Measurements from ENCODE around the gene CPNE4.

DNA sequence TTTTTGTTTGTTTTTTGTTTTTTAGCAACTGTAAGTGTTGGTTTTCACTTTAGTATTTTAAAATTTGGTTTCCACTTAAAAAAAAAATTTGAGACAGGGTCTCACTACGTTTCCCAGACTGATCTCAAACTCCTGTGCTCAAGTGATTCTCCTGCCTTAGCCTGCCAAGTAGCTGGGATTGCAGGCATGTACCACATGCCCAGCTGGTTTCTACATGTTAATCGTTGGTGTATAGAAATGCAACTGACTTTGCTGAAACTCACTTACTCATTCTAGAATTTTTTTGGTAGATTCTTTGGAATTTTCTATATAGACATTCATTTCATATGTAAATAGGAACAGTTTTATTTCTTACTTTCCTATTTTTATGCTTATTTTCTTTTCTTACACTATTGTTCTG, 287.3 kb downstream of the CPNE4 start:
- TF ChIP-seq, protein P1, sequence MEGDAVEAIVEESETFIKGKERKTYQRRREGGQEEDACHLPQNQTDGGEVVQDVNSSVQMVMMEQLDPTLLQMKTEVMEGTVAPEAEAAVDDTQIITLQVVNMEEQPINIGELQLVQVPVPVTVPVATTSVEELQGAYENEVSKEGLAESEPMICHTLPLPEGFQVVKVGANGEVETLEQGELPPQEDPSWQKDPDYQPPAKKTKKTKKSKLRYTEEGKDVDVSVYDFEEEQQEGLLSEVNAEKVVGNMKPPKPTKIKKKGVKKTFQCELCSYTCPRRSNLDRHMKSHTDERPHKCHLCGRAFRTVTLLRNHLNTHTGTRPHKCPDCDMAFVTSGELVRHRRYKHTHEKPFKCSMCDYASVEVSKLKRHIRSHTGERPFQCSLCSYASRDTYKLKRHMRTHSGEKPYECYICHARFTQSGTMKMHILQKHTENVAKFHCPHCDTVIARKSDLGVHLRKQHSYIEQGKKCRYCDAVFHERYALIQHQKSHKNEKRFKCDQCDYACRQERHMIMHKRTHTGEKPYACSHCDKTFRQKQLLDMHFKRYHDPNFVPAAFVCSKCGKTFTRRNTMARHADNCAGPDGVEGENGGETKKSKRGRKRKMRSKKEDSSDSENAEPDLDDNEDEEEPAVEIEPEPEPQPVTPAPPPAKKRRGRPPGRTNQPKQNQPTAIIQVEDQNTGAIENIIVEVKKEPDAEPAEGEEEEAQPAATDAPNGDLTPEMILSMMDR (conservative IDR thresholded peaks at IDR 0.05; ENCODE audit: low read depth, low read length) = no peak
- TF ChIP-seq EZH2 (IDR thresholded peaks at IDR 0.05; ENCODE audit: low read length, unreplicated experiment) = no peak
